ENCODE results near the gene MOAP1. TPM values are rescaled to one million over a fixed set of nuclear protein-coding genes. Genes with fewer than 3 reads are reported as not detected.

The MOAP1 gene
- total RNA-seq, 1 donor from 2014 or later, result 16.1 TPM

DNA sequence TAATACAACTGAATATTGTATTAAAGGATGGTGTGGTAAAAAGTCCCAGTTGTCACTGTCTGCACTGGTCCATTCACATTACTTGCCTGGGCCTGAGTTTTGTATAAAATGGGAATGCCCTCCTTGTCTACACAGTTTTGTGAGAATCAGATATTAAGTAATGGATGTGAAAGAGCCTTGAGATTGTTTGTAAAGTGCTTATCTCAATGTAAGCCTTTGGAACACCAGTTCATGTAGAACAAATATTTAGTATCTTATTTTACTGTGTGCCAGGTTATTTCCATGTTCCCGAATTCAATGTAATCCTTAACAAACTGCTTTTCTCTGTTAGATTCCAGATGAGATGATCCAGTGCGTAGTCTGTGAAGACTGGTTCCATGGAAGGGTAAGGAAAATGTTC is 29.9 kb upstream of the MOAP1 start:
- TF ChIP-seq, protein P1, sequence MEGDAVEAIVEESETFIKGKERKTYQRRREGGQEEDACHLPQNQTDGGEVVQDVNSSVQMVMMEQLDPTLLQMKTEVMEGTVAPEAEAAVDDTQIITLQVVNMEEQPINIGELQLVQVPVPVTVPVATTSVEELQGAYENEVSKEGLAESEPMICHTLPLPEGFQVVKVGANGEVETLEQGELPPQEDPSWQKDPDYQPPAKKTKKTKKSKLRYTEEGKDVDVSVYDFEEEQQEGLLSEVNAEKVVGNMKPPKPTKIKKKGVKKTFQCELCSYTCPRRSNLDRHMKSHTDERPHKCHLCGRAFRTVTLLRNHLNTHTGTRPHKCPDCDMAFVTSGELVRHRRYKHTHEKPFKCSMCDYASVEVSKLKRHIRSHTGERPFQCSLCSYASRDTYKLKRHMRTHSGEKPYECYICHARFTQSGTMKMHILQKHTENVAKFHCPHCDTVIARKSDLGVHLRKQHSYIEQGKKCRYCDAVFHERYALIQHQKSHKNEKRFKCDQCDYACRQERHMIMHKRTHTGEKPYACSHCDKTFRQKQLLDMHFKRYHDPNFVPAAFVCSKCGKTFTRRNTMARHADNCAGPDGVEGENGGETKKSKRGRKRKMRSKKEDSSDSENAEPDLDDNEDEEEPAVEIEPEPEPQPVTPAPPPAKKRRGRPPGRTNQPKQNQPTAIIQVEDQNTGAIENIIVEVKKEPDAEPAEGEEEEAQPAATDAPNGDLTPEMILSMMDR (IDR thresholded peaks at IDR 0.05; ENCODE audit: insufficient read depth, low read depth, low read length), result no peak
- no peak for TF ChIP-seq EZH2 (IDR thresholded peaks at IDR 0.05; ENCODE audit: insufficient read depth, low read length)
- no peaks in the 10 kb centered on the region for H3K4me1 ChIP-seq (ENCODE audit: insufficient read depth, low read length)
- no peak overlapping the region for H2AFZ ChIP-seq (ENCODE audit: low read depth, low read length)
- Mint-ChIP-seq H3K27me3 (ENCODE audit: low read depth, unreplicated experiment) (no peaks in the 10 kb centered on the region), H3K9me3 (ENCODE audit: unreplicated experiment) (no peaks in the 10 kb centered on the region), H3K4me3 (ENCODE audit: unreplicated experiment) (no peak overlapping the region), H3K27ac (ENCODE audit: unreplicated experiment) (no peak overlapping the region), H3K36me3 (ENCODE audit: low read depth, unreplicated experiment) (no peaks in the 10 kb centered on the region), H3K4me1 (ENCODE audit: low read depth, unreplicated experiment) (no peaks in the 10 kb centered on the region)
- FAIRE-seq, result no peak
- H3K79me2 ChIP-seq (ENCODE audit: insufficient read depth, low read length), result peaks cover 5% of the 10 kb centered on the region
- no peak overlapping the region for H3K4me3 ChIP-seq (ENCODE audit: insufficient read depth, low read depth, low read length)
- H4K20me1 ChIP-seq (ENCODE audit: insufficient read depth, low read length), result no peaks in the 10 kb centered on the region
- H3K4me2 ChIP-seq (ENCODE audit: low read length), result no peak overlapping the region
- H3K9ac ChIP-seq (ENCODE audit: low read length), result no peak overlapping the region
- DNase-seq (ENCODE audit: low read depth), result no peak
- H3K27ac ChIP-seq (ENCODE audit: low read depth, low read length), result no peak overlapping the region
- H3K9me3 ChIP-seq (ENCODE audit: insufficient read depth, low read depth, low read length), result no peaks in the 10 kb centered on the region
- H3K27me3 ChIP-seq (ENCODE audit: insufficient read depth, low read length), result no peaks in the 10 kb centered on the region
- H3K36me3 ChIP-seq (ENCODE audit: insufficient read depth, low read length), result peaks cover 21% of the 10 kb centered on the region

DNA sequence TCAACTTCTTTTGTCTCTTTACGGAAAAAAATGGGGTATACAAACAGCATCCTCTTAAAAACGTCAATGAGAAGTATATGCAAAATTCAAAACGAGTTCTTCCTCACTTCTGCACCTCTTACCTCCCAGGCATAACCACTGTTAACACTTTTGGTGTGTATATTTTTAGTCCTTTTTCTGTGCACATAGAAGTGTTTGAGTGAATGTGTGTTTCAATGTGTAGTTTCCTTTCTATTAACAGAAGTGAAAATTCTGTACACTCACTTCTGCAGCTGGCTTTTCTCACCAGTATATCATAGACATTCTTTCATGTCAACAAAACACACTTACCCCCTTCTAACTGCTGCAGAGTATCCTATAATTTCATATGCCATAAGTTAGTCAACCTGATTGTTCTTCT is 27.7 kb upstream of the MOAP1 start:
- no peak overlapping the region for H2AFZ ChIP-seq (ENCODE audit: low read depth, low read length)
- H3K4me1 ChIP-seq (ENCODE audit: insufficient read depth, low read length), result no peaks in the 10 kb centered on the region
- Mint-ChIP-seq H3K9me3 (ENCODE audit: unreplicated experiment) (no peaks in the 10 kb centered on the region), H3K4me1 (ENCODE audit: low read depth, unreplicated experiment) (peaks cover 2% of the 10 kb centered on the region), H3K27ac (ENCODE audit: unreplicated experiment) (no peak overlapping the region), H3K4me3 (ENCODE audit: unreplicated experiment) (no peak overlapping the region), H3K36me3 (ENCODE audit: low read depth, unreplicated experiment) (no peaks in the 10 kb centered on the region), H3K27me3 (ENCODE audit: low read depth, unreplicated experiment) (no peaks in the 10 kb centered on the region)
- DNase-seq (ENCODE audit: low read depth) (no peak), FAIRE-seq (no peak)
- no peak for TF ChIP-seq EZH2 (IDR thresholded peaks at IDR 0.05; ENCODE audit: insufficient read depth, low read length)
- TF ChIP-seq, protein P1 (IDR thresholded peaks at IDR 0.05; ENCODE audit: insufficient read depth, low read depth, low read length), result no peak
- no peak overlapping the region for H3K27ac ChIP-seq (ENCODE audit: low read depth, low read length)
- H3K4me2 ChIP-seq (ENCODE audit: low read length), result no peak overlapping the region
- H3K4me3 ChIP-seq (ENCODE audit: insufficient read depth, low read depth, low read length), result no peak overlapping the region
- H3K27me3 ChIP-seq (ENCODE audit: insufficient read depth, low read length), result no peaks in the 10 kb centered on the region
- no peaks in the 10 kb centered on the region for H3K9me3 ChIP-seq (ENCODE audit: insufficient read depth, low read depth, low read length)
- no peaks in the 10 kb centered on the region for H4K20me1 ChIP-seq (ENCODE audit: insufficient read depth, low read length)
- peaks cover 25% of the 10 kb centered on the region for H3K79me2 ChIP-seq (ENCODE audit: insufficient read depth, low read length)
- peaks cover 21% of the 10 kb centered on the region for H3K36me3 ChIP-seq (ENCODE audit: insufficient read depth, low read length)
- H3K9ac ChIP-seq (ENCODE audit: low read length), result no peak overlapping the region

DNA sequence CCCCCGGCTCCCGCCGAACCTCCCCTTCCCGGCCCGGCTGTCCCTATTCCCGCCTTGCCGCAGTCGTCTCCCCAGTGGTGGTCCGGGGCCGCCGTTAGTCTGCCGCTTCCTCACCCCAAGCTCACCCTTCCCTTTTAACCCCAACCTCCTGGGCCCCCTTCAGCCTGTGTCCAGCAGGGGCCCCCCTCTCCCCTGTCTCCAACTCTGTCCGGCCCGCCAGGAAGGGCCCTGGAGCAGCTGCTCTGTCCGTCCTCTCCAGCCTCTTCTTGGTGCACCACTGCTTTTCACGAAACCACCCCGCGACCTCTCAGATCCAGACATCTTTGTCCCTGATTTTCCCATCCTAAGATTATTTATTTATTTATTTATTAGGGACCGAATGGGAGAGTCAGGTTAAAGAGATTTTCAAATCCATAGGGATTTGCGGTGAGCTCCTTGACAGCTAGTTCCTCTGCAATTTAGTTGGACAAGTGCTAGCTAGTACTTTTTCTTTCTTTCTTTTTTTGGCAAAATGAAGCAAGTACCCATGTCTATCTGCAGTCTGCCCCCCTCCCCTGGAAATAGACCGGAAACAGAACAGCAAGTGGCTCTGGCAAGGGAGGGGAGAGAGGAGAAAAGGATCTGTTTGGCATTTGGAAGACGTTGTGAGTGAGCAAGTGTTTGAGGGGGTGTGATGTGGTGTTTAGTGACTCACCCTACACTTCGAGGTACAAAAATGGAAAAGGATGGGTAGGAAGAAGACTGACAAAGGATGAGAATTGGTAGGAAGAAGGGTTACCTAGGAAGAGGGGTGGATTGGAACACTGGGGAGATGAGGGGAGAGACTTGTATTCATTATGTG is 23.0 kb upstream of the MOAP1 start:
- H2AFZ ChIP-seq (ENCODE audit: low read depth, low read length), result peak overlapping the region; percentile 97
- peaks cover 53% of the 10 kb centered on the region for H3K79me2 ChIP-seq (ENCODE audit: insufficient read depth, low read length)
- peak overlapping the region; percentile 93 for H3K9ac ChIP-seq (ENCODE audit: low read length)
- TF ChIP-seq EZH2 (IDR thresholded peaks at IDR 0.05; ENCODE audit: insufficient read depth, low read length), result no peak
- no peak overlapping the region for H3K27ac Mint-ChIP-seq (ENCODE audit: unreplicated experiment)
- H3K4me3 Mint-ChIP-seq (ENCODE audit: unreplicated experiment), result peak overlapping the region; percentile 98
- no peaks in the 10 kb centered on the region for H3K36me3 Mint-ChIP-seq (ENCODE audit: low read depth, unreplicated experiment)
- H3K27me3 Mint-ChIP-seq (ENCODE audit: low read depth, unreplicated experiment), result no peaks in the 10 kb centered on the region
- peaks cover 9% of the 10 kb centered on the region for H3K36me3 ChIP-seq (ENCODE audit: insufficient read depth, low read length)
- H3K27ac ChIP-seq (ENCODE audit: low read depth, low read length), result peak overlapping the region; percentile 56
- no peak for FAIRE-seq
- peaks cover 5% of the 10 kb centered on the region for H3K4me1 Mint-ChIP-seq (ENCODE audit: low read depth, unreplicated experiment)
- no peaks in the 10 kb centered on the region for H3K27me3 ChIP-seq (ENCODE audit: insufficient read depth, low read length)
- H3K4me2 ChIP-seq (ENCODE audit: low read length), result peak overlapping the region; percentile 86
- peak overlapping the region; percentile 94 for H3K4me3 ChIP-seq (ENCODE audit: insufficient read depth, low read depth, low read length)
- no peaks in the 10 kb centered on the region for H3K9me3 ChIP-seq (ENCODE audit: insufficient read depth, low read depth, low read length)
- no peaks in the 10 kb centered on the region for H3K9me3 Mint-ChIP-seq (ENCODE audit: unreplicated experiment)
- peaks cover 3% of the 10 kb centered on the region for H3K4me1 ChIP-seq (ENCODE audit: insufficient read depth, low read length)
- no peaks in the 10 kb centered on the region for H4K20me1 ChIP-seq (ENCODE audit: insufficient read depth, low read length)
- DNase-seq (ENCODE audit: low read depth), result peak; percentile 58

Measured in astrocyte (in vitro differentiated cells and primary cell).